ENCODE measurements around the gene SDK1.
"Not testable (repeated sequence)": the region's sequence is repeated elsewhere in the genome, so short reads cannot be mapped to it uniquely, and the experiment has no call there.

Gene SDK1

DNA sequence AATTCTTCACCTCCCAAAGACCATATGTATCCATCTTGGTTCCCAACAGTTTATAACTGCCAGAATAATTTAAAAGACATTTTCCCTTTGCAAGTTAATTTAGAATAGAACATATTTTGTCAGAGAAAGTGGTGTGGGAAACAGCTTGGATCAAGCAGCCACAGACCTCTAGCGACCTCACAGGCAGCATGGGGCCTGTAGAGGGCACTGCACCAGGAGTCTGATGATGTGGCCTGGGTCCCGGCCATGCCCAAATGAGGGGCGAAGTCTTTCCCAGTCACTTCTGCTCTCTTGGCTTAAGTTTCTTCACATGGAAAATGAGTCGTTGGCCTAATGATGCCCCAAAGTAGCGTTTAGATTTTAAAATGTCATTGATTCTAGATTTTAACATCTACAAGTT, 243.2 kb downstream of the SDK1 start:
- DNase-seq: no peak

DNA sequence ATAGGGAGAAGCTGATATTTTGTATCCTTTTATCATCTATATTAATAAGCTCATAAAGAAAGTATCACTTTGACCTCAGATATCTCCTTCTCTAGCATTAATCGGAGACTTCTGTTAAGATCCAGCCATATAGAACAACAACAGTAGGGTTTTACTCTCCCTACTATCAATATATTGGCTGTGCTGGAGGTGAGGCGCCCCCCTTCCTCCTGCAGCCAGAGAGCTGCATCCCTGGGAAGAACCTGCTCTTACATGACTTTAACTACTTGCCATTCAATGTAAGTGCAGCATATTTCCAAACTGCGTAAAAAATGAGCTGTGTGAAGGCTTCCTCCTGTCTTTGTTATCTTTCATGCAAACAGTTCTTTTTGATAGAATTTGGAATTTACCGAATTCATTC, 247.8 kb downstream of the SDK1 start:
- DNase-seq: no peak

DNA sequence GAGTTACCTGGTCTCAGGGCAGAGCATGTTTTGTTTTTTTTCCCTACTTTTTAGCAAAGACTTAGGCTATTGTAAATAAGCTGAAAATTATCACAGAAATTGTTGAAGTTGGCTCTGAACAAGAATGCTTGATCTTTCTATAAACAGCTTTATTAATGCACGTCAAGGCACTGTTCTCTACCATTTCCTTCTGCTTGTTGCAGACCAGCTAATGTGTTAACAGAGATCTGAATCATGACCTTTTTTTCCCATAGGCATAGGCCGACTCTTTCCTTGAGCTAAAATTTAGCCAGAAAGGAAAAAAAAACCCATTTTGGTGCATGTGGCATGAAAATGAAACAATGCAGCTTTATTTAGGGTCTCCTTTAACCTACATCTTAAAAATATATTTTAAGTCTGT, 248.5 kb downstream of the SDK1 start:
- DNase-seq: no peak

DNA sequence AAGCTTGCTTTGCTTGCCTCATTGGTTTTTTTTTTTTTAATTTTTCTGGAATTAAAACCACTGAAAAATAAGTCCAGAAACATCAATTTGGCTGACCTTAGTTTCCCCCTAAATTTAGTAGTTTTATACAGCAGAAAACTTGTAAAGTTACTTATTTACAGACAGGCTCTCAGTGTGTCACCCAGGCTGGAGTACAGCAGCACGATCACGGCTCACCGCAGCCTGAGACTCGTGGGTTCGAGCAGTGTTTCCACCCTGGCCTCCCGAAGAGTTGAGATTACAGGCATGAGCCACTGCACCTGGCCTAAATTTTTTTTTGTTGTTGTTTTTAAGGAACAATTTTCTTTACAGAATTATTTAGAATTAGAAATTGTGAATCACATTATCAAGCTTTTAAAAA, 250.5 kb downstream of the SDK1 start:
- no peak for DNase-seq

DNA sequence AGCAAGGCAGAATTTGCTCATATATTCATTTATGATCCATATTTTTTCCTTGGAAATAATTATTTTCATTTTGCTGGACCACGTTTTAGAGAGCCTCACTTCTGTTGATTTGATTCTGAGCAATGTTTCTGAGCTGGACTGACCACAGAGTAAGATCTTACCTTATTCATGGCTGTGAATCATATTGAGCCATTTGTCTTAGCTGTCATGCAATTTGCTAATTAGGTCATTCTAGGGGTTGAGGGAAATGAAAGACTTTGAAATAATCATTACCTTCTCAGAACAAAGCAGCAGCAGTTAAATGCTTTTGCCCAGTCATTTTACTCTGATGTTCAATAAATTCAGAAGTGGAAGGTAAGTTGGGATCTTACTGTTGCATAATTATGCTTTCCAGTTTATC, 251.4 kb downstream of the SDK1 start:
- no peak for DNase-seq

GRCh38 chr7:3558400-3558799, 257.3 kb downstream of the SDK1 start:
- no peak for DNase-seq

- no peak for DNase-seq
Measured at GRCh38 chr7:3559278-3559677, 258.2 kb downstream of the SDK1 start.

- no peak for DNase-seq
Measured at GRCh38 chr7:3560495-3560894, 259.4 kb downstream of the SDK1 start.

GRCh38 chr7:3561932-3562331, 260.9 kb downstream of the SDK1 start:
- DNase-seq: no peak

GRCh38 chr7:3564231-3564630, 263.2 kb downstream of the SDK1 start:
- no peak for DNase-seq

- DNase-seq: no peak
Measured at GRCh38 chr7:3568516-3568915, 267.5 kb downstream of the SDK1 start.

DNA sequence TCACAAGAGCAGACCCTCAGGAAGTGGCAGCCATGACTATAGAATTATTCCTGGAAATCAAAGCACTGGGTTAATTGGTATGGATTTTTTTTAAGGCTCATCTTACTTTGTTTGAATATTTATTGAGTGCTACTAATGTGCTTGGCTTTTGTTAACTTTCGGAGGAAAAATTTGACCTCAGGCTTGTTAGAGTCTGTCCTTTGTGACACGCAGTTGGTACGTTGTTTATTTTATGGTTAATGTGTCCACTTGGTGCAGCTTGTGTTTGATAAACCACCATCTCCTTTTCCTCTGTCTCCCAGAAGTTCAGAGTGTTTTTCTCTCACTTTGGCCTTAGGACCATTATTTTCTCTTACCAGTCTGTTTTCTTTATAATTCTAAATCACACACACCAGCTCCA, 268.6 kb downstream of the SDK1 start:
- no peak for DNase-seq

- no peak for DNase-seq
Measured at GRCh38 chr7:3573151-3573550, 272.1 kb downstream of the SDK1 start.

GRCh38 chr7:3574386-3574785, 273.3 kb downstream of the SDK1 start:
- DNase-seq: no peak

DNA sequence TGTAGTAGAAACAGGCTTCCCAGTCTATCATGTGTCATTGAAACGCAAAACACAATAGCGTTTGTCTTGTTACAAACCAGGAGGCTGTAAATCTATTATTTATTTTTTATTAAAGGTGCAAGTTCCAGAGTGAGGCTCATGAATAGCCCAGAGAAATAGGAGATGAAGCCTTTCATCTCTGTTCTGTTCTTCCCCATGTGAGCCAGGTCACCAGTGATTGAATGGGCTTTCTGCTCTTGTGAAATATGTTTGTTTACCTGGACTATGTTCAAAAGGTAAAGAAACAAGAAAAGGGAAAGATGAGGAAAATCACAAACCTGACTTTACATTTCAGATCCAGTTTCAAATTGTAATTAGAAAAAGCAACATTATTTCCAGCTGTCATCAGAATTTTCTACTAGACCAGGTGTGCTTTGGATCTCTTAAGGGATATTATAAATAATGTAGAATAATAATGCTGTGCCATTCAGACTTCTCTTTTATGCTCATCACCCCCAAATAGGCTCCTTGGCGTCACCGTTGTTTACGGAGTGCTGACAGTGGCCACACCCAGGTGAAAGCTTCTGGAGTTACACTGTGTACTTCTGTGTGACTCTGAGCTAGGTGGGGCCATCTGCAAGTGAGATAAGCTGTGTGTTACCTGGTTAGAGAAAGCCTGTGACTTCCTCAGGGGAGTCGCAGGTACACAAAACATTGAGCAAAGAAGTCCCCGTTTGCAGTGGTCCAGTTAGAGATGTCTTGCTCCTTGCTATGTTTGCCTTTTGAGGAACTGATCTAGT, 274.9 kb downstream of the SDK1 start:
- DNase-seq: no peak

DNA sequence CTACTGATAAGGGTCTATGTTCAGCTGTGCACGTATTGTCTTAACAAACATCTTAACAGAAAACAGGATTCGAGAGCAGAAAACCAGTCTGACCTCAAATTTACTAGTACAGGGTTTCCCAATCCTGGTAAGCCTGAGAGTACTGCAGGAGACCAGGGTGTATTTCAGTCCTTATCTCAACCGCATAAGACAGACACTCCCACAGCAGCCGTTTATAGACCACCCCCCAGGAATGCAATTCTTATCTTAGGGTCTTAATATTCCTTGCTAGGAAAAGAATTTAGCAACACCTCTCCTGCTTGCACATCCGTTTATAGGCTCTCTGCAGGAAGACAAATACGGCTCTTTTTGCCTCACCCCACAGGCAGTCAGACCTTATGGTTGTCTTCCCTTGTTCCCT, 277.3 kb downstream of the SDK1 start:
- DNase-seq: no peak

- DNase-seq: no peak
Measured at GRCh38 chr7:3579638-3580219, 278.7 kb downstream of the SDK1 start.

- not testable (repeated sequence) for DNase-seq
Measured at GRCh38 chr7:3582145-3582544, 281.1 kb downstream of the SDK1 start.

- DNase-seq: no peak
Measured at GRCh38 chr7:3585826-3586225, 284.8 kb downstream of the SDK1 start.

DNA sequence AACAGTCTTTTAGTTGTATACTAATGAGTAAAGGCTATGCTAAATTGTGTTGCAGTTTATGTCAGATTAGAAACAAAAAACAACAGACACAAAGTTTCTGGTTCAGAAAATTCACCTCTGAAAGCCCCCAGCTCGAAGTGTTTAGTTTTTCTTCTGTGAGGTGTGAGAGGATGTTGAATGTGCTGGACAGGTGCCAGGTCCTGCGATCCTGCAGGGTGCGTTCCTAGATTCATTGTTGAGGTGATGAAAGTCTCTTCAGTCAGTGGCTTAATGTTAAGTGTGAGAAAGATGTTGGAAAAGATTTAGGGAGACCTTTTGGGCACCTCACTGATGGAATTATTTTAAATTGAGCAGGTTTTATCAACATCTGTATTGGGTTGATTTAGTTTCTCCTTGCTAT, 287.3 kb downstream of the SDK1 start:
- DNase-seq: no peak

- no peak for DNase-seq
Measured at GRCh38 chr7:3589752-3590151, 288.7 kb downstream of the SDK1 start.

DNA sequence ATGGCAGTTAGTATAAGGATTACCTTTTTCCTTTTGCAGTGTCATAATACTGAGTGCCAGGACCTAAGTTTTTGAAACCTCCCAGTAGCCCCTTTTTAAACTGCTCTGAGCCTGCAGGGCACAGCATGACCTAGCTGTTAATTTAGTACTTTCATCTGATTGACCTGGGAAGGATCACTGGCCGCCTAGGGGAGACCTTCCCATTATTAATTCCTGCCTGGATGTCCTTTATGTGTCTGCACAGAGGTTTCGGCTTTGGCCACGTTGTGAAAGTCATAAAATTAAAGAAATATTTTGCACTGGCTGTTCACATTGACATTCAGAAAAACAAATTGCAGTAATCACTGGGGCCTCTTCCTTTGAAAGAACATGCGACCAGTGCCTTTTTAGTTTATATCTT, 290.2 kb downstream of the SDK1 start:
- DNase-seq: no peak

DNA sequence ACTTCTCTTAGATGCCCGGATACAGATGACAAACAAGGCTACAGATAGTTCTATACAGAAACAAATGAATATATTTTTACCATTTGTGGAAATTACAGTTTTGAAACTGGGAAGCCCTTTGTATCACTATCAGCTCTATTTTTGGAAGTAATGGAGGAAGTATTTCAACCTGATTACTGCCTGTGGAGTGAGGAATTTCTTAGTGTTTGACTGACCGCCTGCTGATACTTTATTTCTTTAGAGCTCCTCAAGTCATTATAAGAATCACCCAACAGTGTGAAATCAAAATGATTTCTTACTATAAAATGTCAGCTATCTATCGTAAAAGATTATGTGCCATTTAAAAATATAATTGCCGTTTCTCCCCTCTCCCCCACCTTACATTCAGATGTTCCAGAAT, 290.9 kb downstream of the SDK1 start:
- no peak for DNase-seq

GRCh38 chr7:3592401-3593134, 291.5 kb downstream of the SDK1 start:
- DNase-seq: no peak

All from CD4-positive, alpha-beta T cell treated with Interleukin-17A for 1 hour (primary cell).